ENCODE data around the gene BABAM2.

BABAM2 gene

DNA sequence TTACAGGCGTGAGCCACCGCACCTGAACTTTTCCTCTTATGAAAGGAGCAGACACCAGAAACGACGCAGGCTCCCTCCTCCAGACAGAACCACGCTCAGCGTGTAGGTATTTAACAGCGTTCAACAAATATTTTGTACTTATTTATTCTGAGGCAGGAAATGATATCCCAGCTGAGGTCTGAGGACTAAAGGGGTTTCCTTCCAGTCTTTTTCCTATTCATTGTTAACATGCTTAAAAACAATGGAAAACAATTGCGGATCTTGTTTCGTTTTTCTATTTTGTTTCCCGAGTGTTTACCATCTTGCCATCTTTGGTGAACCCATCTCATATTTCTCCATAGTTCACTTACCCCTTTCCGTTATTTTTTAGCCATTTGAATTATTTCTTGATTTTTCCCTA lies 458.4 kb downstream of the BABAM2 start:
- Histone ChIP-seq H3K4me3 (ENCODE audit: low read length) (no peak overlapping the region), H3K4me1 (ENCODE audit: insufficient read depth, low read length) (no peaks in the 10 kb centered on the region), H3K9me3 (ENCODE audit: insufficient read depth, low read depth, low read length) (no peaks in the 10 kb centered on the region), H3K9ac (ENCODE audit: low read depth, low read length) (no peak overlapping the region), H3K27ac (ENCODE audit: low read depth, low read length) (no peak overlapping the region), H3K36me3 (ENCODE audit: insufficient read depth, low read length) (no peaks in the 10 kb centered on the region), H3K27me3 (ENCODE audit: insufficient read depth, low read length) (no peaks in the 10 kb centered on the region)
- WGBS: 95% methylated on average over 11 of the region's 11 CpGs

DNA sequence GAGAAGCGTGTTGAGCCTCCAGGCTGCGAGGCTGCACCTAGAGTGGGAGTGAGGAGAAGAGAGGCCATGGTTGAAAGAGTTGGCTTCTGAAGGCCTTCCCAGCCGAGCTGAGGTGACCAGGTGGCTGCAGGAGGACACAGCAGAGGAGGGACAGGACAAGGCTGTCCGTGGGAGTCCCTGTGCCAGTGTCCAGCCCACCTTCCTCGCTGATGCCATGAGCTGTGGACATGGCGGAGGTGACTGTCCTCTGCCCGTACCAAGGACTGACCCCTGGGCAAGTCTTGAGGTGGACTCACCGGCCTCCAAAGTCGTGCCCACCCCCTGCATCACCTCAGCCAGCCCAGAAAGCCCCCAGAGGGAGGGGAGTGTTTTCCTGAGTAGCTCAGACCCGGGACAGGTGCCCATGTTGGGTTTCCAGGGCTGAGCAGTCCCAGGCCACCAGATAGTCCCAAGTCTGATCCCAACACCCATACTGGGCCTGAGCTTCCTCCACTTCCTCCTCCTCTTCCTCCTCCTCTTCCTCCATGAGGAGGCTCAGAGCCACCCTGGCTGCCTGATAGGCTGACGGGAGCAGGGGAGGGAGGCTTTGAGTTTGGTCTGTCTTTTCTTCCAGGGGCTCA lies 459.1 kb downstream of the BABAM2 start:
- Histone ChIP-seq H3K36me3 (ENCODE audit: insufficient read depth, low read length) (no peaks in the 10 kb centered on the region), H3K4me3 (ENCODE audit: low read length) (no peak overlapping the region), H3K27ac (ENCODE audit: low read depth, low read length) (no peak overlapping the region), H3K9ac (ENCODE audit: low read depth, low read length) (no peak overlapping the region), H3K4me1 (ENCODE audit: insufficient read depth, low read length) (no peaks in the 10 kb centered on the region), H3K27me3 (ENCODE audit: insufficient read depth, low read length) (no peaks in the 10 kb centered on the region), H3K9me3 (ENCODE audit: insufficient read depth, low read depth, low read length) (no peaks in the 10 kb centered on the region)
- WGBS: 88% methylated on average over 10 of the region's 11 CpGs

DNA sequence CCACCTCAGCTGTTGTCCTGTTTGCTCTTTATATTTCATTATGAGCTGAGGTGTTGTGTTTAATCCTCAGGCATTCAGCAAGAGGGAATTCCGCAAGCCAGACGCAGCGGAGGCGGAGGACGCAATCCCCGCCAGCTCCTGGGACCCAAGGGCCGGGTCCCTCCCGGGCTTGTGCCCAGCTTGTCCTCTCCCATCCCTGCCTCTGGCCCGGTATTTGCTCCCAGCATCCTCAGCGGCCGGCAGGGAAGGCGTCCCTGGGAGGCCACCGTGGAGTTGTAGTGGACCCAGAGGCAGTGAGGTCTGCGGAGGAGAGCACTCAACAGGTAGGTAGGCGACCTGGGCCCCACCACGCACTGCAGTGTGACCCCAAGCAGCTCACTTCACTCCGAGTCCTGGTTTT lies 459.7 kb downstream of the BABAM2 start:
- Histone ChIP-seq H3K27me3 (ENCODE audit: insufficient read depth, low read length) (no peaks in the 10 kb centered on the region), H3K9ac (ENCODE audit: low read depth, low read length) (no peak overlapping the region), H3K4me3 (ENCODE audit: low read length) (no peak overlapping the region), H3K36me3 (ENCODE audit: insufficient read depth, low read length) (no peaks in the 10 kb centered on the region), H3K4me1 (ENCODE audit: insufficient read depth, low read length) (no peaks in the 10 kb centered on the region), H3K27ac (ENCODE audit: low read depth, low read length) (no peak overlapping the region), H3K9me3 (ENCODE audit: insufficient read depth, low read depth, low read length) (no peaks in the 10 kb centered on the region)
- WGBS: 92% methylated on average over 17 of the region's 17 CpGs

DNA sequence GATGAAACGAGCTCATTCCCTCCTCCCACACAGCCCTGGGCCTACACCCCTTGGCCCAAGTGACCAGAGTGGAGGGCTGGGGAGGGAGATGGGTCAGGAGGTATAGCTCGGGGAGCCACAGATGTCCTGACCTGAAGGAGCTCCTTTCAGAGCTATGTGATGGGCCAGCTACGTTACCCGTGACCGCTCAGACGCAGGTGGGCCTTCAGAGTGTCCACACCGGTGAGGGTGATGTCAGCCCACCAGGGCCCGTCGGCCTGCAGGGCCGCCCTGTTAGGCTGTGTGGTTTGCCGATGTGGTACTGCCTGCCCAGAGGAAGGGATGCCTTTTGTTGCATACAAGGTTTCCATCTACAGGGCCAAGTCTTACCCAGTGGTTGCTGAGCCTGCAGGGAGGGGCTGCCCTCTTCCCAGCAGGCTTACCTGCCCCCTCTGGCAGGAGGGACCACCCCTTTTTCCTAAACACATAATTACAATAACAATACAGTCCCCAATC lies 460.3 kb downstream of the BABAM2 start:
- Histone ChIP-seq H3K27ac (ENCODE audit: low read depth, low read length) (no peak overlapping the region), H3K4me3 (ENCODE audit: low read length) (no peak overlapping the region), H3K36me3 (ENCODE audit: insufficient read depth, low read length) (no peaks in the 10 kb centered on the region), H3K9me3 (ENCODE audit: insufficient read depth, low read depth, low read length) (no peaks in the 10 kb centered on the region), H3K27me3 (ENCODE audit: insufficient read depth, low read length) (no peaks in the 10 kb centered on the region), H3K4me1 (ENCODE audit: insufficient read depth, low read length) (no peaks in the 10 kb centered on the region), H3K9ac (ENCODE audit: low read depth, low read length) (no peak overlapping the region)
- 88% methylated on average over 10 of the region's 11 CpGs for WGBS

DNA sequence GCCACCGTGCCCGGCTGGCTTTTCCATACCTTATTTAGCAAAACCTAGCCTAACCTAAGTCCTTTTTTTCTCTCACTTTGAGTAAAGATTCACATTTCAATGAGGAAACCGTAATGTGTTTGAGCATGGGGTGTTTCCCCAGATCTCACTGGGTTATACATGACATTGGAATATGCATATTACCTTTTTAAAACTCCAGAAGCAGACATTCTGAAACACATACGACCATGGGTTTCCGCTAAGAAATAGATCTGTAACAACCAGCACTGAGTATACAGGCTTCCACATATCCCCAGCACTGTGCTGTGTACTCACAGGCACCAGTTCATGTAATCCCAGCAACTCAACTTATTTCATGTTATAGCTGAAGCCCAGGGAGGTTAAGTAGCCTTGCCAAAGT lies 461.1 kb downstream of the BABAM2 start:
- Histone ChIP-seq H3K27ac (ENCODE audit: low read depth, low read length) (no peak overlapping the region), H3K9me3 (ENCODE audit: insufficient read depth, low read depth, low read length) (no peaks in the 10 kb centered on the region), H3K4me1 (ENCODE audit: insufficient read depth, low read length) (no peaks in the 10 kb centered on the region), H3K27me3 (ENCODE audit: insufficient read depth, low read length) (no peaks in the 10 kb centered on the region), H3K36me3 (ENCODE audit: insufficient read depth, low read length) (no peaks in the 10 kb centered on the region), H3K4me3 (ENCODE audit: low read length) (no peak overlapping the region), H3K9ac (ENCODE audit: low read depth, low read length) (no peak overlapping the region)
- WGBS: 94% methylated on average over 5 of the region's 5 CpGs

DNA sequence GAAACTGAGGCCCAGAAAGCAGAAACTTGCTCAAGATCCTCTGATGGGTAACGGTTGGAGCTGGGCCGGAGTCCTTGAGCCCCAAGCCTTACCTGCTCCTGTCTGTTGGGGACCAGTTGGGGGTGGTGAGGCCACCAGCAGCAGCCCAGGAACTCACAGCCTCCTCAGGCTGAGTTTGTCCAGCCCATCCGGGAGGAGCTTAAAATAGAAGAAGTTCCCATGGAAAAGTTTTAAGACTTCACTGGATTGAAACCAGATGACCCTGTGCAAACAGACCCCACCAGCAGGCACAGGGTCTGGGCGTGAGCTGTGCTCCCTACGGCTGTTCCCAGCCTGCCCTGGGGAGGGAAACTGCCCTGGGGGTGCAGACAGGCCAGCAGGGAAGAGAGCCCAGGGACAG lies 461.6 kb downstream of the BABAM2 start:
- Histone ChIP-seq H3K9me3 (ENCODE audit: insufficient read depth, low read depth, low read length) (no peaks in the 10 kb centered on the region), H3K9ac (ENCODE audit: low read depth, low read length) (no peak overlapping the region), H3K27ac (ENCODE audit: low read depth, low read length) (no peak overlapping the region), H3K36me3 (ENCODE audit: insufficient read depth, low read length) (no peaks in the 10 kb centered on the region), H3K4me1 (ENCODE audit: insufficient read depth, low read length) (no peaks in the 10 kb centered on the region), H3K4me3 (ENCODE audit: low read length) (no peak overlapping the region), H3K27me3 (ENCODE audit: insufficient read depth, low read length) (no peaks in the 10 kb centered on the region)
- WGBS: 89% methylated on average over 5 of the region's 5 CpGs

DNA sequence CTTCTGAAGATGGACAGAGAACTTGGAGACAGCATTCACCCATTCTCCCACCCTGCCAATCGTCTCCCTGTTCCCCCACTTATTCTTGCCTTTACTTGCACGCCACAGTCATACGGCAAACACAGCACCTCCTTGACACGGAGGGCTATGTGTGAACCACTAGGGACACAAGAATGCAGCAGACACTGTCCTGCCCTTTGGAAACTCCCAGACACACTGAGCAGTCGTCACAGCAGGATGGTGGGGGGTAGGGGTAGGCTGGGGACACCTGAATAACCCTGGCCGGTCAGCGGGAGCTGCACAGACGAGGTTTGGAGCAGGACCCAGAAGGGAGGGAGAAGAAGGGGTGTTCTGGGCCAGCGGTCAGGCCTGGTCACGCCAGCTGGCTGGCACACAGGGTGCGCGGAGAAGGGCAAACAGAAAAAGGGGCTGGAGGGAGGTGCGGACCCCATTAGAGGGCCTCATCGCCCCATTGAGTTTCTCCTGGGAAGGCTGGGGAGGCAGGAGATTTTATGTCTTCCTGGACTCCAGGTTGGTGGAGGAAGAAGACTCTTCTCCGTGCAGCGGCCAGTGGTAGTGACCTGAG lies 462.2 kb downstream of the BABAM2 start:
- Histone ChIP-seq H3K36me3 (ENCODE audit: insufficient read depth, low read length) (no peaks in the 10 kb centered on the region), H3K4me1 (ENCODE audit: insufficient read depth, low read length) (no peaks in the 10 kb centered on the region), H3K4me3 (ENCODE audit: low read length) (no peak overlapping the region), H3K9me3 (ENCODE audit: insufficient read depth, low read depth, low read length) (no peaks in the 10 kb centered on the region), H3K27me3 (ENCODE audit: insufficient read depth, low read length) (no peaks in the 10 kb centered on the region), H3K9ac (ENCODE audit: low read depth, low read length) (no peak overlapping the region), H3K27ac (ENCODE audit: low read depth, low read length) (no peak overlapping the region)
- WGBS: 85% methylated on average over 16 of the region's 16 CpGs

DNA sequence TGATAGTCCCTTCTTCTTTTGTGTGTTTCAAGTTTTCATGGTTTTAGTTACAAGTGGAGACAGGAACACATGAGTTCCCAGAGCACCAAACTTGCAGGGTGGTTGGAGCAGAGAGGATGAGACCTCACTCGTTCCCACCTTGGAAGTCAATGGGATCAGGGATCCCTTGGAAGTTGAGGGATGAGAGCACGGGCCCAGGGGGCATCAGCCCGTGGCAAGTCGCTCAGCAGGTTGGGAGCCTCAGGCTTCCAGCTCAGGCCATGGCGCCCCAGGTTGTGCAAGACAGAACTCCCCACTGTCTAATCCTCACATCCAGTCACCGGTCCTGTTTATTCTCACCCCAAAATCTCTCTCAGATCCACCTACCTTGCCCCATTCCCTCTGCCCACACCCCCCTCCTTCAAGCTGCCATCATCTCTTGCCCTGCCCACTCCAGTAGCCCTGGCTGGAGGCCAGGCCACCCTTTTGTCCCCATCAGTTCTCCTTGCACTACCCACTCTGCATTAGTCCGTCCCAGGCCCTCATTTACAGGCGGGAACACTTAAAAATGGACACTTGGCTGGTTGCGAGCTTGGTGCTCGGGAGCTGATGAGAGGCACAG lies 464.5 kb downstream of the BABAM2 start:
- no peaks in the 10 kb centered on the region for H3K9me3 ChIP-seq (ENCODE audit: insufficient read depth, low read depth, low read length)
- 96% methylated on average over 10 of the region's 10 CpGs for WGBS
- no peaks in the 10 kb centered on the region for H3K4me1 ChIP-seq (ENCODE audit: insufficient read depth, low read length)
- H3K4me3 ChIP-seq (ENCODE audit: low read length): no peak overlapping the region
- no peaks in the 10 kb centered on the region for H3K27me3 ChIP-seq (ENCODE audit: insufficient read depth, low read length)
- no peak overlapping the region for H3K9ac ChIP-seq (ENCODE audit: low read depth, low read length)
- H3K36me3 ChIP-seq (ENCODE audit: insufficient read depth, low read length): no peaks in the 10 kb centered on the region
- no peak overlapping the region for H3K27ac ChIP-seq (ENCODE audit: low read depth, low read length)

DNA sequence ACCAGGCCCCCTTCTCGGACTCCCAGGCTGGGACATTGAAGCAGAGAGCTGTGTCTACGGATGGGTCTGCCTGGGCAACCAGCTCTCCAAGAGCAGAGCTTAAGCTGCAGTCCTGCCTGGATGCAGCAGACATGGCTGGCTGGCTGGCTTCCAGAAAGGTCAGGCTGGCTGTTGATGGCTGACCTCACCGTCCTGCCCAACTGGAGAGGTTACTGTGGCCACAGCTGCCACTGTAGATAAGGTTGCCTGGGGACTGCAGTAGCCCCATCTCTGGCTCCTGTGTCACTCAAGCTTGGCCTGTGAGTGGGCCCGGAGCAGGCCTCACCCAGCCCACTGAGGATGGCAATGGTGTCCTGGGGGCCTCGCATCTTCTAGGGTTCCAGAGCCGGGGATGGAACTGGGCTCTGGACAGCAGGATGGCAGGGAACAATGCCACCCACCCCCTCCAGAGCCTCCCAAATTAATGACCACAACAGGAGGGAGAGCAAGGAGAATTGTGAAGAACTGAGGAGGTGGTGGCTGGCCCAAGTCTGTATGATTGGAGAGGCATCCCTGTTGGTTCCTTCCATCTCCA lies 465.1 kb downstream of the BABAM2 start:
- WGBS: 91% methylated on average over 6 of the region's 6 CpGs
- Histone ChIP-seq H3K27ac (ENCODE audit: low read depth, low read length) (no peak overlapping the region), H3K9ac (ENCODE audit: low read depth, low read length) (no peak overlapping the region), H3K36me3 (ENCODE audit: insufficient read depth, low read length) (no peaks in the 10 kb centered on the region), H3K27me3 (ENCODE audit: insufficient read depth, low read length) (no peaks in the 10 kb centered on the region), H3K4me3 (ENCODE audit: low read length) (no peak overlapping the region), H3K4me1 (ENCODE audit: insufficient read depth, low read length) (no peaks in the 10 kb centered on the region), H3K9me3 (ENCODE audit: insufficient read depth, low read depth, low read length) (no peaks in the 10 kb centered on the region)

DNA sequence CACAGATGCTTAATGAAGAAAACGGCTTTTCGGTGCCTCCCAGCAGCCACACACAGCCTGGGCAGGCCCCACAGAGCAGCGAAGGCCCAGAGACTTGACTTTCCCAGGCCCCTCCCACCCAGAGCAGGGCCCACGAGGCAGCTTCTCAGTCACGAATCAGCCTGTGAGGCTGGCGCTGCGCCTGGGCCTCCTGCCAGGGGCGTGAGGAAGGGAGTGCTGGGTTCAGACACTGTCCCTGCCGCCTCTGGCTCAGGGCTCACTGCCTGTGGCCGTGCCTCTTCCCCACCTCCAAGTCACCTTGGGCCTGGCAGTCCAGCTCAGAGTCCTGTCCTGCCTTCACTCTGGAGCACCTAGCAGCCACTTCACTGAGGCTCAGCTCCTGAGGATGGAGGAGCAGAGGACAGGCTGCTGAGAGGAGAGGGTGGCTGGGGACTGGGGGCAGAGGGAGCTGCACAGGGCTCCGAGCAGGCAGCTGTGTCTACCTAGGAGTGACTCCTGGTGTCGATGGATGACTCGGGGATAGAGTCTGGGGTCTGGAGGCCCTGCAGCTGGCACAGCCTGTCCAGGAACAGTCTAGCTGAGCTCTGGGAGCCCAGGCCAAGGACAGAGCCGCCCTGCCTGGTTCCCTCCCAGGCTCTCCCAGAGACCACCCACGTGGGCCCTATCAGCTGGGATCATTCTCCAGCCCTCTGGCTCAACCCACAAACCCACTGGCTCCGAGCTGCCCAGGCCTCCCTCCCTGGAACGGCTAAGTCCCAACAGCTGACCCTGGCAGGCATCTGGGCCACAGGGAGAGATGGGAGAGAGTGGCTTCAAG lies 465.8 kb downstream of the BABAM2 start:
- no peaks in the 10 kb centered on the region for H3K36me3 ChIP-seq (ENCODE audit: insufficient read depth, low read length)
- no peak overlapping the region for H3K9ac ChIP-seq (ENCODE audit: low read depth, low read length)
- H3K9me3 ChIP-seq (ENCODE audit: insufficient read depth, low read depth, low read length): no peaks in the 10 kb centered on the region
- H3K4me1 ChIP-seq (ENCODE audit: insufficient read depth, low read length): no peaks in the 10 kb centered on the region
- H3K27me3 ChIP-seq (ENCODE audit: insufficient read depth, low read length): no peaks in the 10 kb centered on the region
- no peak overlapping the region for H3K4me3 ChIP-seq (ENCODE audit: low read length)
- H3K27ac ChIP-seq (ENCODE audit: low read depth, low read length): no peak overlapping the region
- WGBS: 80% methylated on average over 17 of the region's 17 CpGs

DNA sequence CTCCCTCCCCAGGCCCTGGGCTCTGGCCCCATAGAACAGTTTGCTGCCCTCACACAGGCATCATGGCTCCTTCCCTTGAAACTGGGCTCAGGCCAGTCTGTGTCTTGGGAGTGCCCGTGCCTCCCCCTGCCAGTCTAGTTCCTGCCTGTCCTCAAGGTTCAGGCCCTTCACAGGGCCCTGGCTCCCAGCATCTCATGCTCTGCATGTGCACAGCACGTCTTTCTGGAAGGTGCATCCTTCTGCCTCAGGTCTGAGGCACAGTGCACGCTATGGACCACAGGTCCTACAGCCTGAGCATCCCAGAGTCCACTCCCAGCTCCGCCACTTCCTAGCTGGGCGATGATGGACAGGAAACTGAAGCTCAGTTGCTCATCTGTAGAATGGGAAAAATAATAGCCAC lies 466.5 kb downstream of the BABAM2 start:
- no peak overlapping the region for H3K4me3 ChIP-seq (ENCODE audit: low read length)
- no peaks in the 10 kb centered on the region for H3K27me3 ChIP-seq (ENCODE audit: insufficient read depth, low read length)
- no peaks in the 10 kb centered on the region for H3K9me3 ChIP-seq (ENCODE audit: insufficient read depth, low read depth, low read length)
- no peaks in the 10 kb centered on the region for H3K36me3 ChIP-seq (ENCODE audit: insufficient read depth, low read length)
- WGBS: 94% methylated on average over 5 of the region's 5 CpGs
- no peak overlapping the region for H3K27ac ChIP-seq (ENCODE audit: low read depth, low read length)
- H3K4me1 ChIP-seq (ENCODE audit: insufficient read depth, low read length): no peaks in the 10 kb centered on the region
- no peak overlapping the region for H3K9ac ChIP-seq (ENCODE audit: low read depth, low read length)
